ENCODE measurements around the gene PRR5L.

DNA sequence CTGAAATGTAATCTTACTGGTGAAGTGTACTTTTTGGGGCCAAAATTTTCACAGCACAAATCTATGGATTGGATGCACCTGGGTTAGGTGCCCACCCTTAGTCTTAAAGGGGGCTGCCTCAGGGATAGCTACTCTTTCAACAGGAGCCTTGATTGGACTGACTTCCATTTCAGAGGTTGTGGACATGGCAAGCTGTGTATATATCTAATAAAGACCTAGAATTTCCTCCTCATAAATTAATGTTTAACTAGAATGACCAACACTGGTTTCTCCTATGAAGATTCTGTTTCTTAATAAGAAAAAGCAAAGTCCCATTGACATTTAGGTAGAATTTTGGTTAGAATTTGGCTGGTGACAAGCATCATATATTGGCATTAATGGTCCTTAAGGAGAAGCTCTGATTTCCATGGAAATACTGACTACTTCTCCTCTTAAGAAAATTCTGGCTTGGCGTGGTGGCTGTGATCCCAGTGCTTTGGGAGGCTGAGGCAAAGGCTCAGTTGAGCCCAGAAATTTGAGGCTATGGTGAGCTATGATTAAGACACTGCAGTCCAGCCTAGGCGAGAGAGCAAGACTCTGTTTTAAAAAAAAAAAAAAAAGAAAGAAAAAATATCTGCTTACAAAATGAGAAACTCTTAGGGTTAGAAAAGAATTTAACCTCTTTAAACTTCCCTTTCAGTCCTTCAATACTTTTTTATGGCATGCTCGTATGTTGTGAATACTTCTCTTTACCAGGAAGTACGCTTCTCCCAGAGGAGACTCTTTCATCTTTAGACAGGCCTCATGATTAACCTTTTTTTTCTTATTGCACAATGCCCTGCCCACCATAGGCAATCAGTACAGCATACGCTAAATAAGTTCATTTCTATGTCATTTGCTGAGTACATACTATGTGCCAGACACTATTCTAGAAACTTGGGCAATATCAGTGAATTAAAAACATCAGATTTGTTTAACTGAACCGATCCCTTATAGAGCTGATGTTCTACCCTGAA, 77.2 kb downstream of the PRR5L start:
- no peak for TF ChIP-seq EZH2phosphoT487 (IDR thresholded peaks at IDR 0.05; ENCODE audit: low read depth, severe bottlenecking, unreplicated experiment)
- TF ChIP-seq, protein P1, sequence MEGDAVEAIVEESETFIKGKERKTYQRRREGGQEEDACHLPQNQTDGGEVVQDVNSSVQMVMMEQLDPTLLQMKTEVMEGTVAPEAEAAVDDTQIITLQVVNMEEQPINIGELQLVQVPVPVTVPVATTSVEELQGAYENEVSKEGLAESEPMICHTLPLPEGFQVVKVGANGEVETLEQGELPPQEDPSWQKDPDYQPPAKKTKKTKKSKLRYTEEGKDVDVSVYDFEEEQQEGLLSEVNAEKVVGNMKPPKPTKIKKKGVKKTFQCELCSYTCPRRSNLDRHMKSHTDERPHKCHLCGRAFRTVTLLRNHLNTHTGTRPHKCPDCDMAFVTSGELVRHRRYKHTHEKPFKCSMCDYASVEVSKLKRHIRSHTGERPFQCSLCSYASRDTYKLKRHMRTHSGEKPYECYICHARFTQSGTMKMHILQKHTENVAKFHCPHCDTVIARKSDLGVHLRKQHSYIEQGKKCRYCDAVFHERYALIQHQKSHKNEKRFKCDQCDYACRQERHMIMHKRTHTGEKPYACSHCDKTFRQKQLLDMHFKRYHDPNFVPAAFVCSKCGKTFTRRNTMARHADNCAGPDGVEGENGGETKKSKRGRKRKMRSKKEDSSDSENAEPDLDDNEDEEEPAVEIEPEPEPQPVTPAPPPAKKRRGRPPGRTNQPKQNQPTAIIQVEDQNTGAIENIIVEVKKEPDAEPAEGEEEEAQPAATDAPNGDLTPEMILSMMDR (IDR thresholded peaks at IDR 0.05; ENCODE audit: poor library complexity): no peak
- no peak for TF ChIP-seq EZH2 (IDR thresholded peaks at IDR 0.05; ENCODE audit: borderline replicate concordance)
